HG03575 (cell line): ENCODE measurements around the gene KDM3B.
"Not testable (repeated sequence)": the region's sequence is repeated elsewhere in the genome, so short reads cannot be mapped to it uniquely, and the experiment has no call there.

Source experiments
- ATAC-seq: cut with Tn5 transposase; IDR thresholded peaks from one replicate; pipeline ENCODE4 v1.9.1; 2021; ENCODE audit not compliant: unreplicated experiment, insufficient number of reproducible peaks, low FRiP score; ENCODE audit errors: extremely low read depth

Gene KDM3B

DNA sequence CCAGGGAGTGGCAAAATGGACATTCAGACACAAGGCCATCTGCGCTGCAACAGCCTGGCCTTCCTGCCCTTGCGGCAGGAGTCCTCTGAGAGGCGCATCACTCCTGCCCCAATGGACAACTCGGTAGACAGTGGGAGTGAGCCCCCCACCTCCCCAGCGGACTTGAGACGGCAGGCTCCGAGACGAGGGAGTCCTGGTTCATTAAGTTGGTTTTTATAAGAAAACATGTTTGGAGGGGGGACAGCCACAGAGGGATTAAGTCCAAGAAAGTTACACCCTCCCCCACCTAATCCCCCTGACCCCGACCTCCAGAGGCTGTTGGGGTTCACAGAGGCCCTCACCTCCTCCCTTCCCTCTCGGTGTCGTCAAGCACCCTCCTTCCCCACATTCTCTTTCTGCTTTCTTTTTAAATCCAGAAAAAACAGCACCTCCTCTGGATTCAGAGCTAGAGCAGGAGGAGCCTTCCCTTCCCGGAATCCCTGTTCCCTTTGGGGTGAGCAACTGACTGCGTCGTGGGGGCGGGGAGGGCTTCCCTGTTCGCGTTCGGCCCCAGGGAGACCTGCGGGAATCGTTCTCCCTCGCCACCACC is 111.0 kb downstream of the KDM3B start:
- no peak for ATAC-seq

DNA sequence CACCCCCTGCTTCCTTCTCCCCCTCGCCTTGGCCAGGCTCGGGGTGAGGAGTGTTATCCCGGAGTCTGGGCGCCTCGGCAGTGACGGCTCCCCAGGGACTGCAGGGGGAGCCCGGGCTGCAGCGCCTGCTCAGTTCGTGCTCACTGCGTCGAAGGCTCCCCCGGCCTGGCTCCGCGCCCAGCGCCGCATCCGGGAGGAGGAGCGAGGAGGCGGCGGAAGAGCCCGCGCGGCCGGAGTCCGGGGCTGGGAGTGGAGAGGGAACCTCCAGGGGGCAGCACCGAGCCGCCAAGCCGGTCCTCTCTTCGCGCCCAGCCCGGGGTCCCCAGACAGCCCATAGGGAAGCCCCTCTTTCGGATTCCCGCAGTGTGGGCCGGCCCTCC is 111.5 kb downstream of the KDM3B start:
- ATAC-seq = no peak

DNA sequence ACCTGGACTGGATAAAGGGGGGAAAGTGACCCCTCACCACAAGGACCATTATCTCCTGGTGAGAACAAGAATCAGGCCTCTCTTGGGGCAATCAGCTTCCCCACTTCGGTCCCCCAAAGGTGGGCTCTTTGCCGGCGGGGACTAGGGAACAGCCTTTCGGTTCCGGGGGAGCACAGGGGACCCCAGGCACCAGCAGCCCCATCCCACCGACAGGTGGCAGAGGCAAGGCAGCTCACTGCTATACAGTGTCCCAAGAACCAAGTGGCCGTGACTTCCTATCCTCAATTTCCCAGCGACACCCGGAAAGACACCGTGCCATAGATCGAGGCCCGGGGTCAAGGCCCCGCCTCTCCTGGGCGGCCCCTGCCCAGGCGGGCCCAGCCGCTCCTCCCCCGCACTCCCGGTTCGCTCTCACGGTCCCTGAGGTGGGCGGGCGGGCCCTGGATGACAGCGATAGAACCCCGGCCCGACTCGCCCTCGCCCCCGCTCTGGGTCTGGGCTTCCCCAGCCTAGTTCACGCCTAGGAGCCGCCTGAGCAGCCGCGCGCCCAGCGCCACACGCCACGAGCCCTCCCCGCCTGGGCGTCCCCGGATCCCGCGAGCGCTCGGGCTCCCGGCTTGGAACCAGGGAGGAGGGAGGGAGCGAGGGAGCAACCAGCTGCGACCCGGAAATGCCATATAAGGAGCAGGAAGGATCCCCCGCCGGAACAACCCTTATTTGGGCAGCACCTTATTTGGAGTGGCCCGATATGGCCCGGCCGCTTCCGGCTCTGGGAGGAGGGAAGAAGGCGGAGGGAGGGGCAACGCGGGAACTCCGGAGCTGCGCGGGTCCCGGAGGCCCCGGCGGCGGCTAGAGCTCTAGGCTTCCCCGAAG is 112.1 kb downstream of the KDM3B start:
- ATAC-seq = peak; percentile 64

DNA sequence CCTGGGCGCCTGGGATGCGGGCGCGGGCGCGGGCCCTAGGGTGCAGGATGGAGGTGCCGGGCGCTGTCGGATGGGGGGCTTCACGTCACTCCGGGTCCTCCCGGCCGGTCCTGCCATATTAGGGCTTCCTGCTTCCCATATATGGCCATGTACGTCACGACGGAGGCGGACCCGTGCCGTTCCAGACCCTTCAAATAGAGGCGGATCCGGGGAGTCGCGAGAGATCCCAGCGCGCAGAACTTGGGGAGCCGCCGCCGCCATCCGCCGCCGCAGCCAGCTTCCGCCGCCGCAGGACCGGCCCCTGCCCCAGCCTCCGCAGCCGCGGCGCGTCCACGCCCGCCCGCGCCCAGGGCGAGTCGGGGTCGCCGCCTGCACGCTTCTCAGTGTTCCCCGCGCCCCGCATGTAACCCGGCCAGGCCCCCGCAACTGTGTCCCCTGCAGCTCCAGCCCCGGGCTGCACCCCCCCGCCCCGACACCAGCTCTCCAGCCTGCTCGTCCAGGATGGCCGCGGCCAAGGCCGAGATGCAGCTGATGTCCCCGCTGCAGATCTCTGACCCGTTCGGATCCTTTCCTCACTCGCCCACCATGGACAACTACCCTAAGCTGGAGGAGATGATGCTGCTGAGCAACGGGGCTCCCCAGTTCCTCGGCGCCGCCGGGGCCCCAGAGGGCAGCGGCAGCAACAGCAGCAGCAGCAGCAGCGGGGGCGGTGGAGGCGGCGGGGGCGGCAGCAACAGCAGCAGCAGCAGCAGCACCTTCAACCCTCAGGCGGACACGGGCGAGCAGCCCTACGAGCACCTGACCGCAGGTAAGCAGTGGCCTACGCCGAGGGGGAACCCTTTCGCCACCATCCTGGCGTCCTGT is 113.0 kb downstream of the KDM3B start, which contains the start of gene EGR1:
Gene EGR1 (plus strand): TSS at position 219 of the 864 bp plus-strand sequence. CDS start 283 bp downstream, at position 502.
- peak; percentile 20 for ATAC-seq

DNA sequence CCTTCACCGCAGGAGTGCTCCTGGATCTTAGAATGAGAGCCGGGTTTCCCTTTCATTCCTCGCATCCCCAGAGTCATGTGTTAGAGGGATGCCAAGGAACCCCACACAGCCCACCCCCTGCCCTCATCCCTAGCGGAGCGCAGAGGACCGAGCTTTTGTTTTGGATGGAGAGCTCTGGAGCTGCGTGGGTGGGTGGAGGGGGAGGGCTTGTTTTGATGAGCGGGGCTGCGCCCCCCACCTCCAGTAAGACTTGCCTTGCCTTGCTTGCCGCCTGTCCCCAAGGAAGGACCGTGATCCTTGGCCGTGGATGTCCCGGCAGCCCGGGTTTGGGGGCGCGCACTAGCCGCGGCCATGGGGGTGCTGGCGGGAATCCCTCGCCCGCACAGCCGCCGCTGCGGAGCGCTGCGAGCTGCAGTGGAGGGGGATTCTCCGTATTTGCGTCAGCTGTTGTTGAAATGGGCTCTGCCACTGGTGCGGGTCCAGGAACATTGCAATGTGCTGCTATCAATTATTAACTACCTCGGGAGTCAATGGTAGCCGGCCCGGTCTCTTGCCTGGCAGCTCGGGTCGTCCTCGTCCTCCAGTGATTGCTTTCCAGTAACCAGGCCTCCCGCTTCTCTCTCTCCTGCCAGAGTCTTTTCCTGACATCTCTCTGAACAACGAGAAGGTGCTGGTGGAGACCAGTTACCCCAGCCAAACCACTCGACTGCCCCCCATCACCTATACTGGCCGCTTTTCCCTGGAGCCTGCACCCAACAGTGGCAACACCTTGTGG is 113.8 kb downstream of the KDM3B start:
- no peak for ATAC-seq

DNA sequence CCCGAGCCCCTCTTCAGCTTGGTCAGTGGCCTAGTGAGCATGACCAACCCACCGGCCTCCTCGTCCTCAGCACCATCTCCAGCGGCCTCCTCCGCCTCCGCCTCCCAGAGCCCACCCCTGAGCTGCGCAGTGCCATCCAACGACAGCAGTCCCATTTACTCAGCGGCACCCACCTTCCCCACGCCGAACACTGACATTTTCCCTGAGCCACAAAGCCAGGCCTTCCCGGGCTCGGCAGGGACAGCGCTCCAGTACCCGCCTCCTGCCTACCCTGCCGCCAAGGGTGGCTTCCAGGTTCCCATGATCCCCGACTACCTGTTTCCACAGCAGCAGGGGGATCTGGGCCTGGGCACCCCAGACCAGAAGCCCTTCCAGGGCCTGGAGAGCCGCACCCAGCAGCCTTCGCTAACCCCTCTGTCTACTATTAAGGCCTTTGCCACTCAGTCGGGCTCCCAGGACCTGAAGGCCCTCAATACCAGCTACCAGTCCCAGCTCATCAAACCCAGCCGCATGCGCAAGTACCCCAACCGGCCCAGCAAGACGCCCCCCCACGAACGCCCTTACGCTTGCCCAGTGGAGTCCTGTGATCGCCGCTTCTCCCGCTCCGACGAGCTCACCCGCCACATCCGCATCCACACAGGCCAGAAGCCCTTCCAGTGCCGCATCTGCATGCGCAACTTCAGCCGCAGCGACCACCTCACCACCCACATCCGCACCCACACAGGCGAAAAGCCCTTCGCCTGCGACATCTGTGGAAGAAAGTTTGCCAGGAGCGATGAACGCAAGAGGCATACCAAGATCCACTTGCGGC is 114.6 kb downstream of the KDM3B start:
- no peak for ATAC-seq

DNA sequence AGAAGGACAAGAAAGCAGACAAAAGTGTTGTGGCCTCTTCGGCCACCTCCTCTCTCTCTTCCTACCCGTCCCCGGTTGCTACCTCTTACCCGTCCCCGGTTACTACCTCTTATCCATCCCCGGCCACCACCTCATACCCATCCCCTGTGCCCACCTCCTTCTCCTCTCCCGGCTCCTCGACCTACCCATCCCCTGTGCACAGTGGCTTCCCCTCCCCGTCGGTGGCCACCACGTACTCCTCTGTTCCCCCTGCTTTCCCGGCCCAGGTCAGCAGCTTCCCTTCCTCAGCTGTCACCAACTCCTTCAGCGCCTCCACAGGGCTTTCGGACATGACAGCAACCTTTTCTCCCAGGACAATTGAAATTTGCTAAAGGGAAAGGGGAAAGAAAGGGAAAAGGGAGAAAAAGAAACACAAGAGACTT is 115.2 kb downstream of the KDM3B start:
- ATAC-seq = no peak

DNA sequence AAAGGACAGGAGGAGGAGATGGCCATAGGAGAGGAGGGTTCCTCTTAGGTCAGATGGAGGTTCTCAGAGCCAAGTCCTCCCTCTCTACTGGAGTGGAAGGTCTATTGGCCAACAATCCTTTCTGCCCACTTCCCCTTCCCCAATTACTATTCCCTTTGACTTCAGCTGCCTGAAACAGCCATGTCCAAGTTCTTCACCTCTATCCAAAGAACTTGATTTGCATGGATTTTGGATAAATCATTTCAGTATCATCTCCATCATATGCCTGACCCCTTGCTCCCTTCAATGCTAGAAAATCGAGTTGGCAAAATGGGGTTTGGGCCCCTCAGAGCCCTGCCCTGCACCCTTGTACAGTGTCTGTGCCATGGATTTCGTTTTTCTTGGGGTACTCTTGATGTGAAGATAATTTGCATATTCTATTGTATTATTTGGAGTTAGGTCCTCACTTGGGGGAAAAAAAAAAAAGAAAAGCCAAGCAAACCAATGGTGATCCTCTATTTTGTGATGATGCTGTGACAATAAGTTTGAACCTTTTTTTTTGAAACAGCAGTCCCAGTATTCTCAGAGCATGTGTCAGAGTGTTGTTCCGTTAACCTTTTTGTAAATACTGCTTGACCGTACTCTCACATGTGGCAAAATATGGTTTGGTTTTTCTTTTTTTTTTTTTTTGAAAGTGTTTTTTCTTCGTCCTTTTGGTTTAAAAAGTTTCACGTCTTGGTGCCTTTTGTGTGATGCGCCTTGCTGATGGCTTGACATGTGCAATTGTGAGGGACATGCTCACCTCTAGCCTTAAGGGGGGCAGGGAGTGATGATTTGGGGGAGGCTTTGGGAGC is 115.9 kb downstream of the KDM3B start:
- no peak for ATAC-seq

DNA sequence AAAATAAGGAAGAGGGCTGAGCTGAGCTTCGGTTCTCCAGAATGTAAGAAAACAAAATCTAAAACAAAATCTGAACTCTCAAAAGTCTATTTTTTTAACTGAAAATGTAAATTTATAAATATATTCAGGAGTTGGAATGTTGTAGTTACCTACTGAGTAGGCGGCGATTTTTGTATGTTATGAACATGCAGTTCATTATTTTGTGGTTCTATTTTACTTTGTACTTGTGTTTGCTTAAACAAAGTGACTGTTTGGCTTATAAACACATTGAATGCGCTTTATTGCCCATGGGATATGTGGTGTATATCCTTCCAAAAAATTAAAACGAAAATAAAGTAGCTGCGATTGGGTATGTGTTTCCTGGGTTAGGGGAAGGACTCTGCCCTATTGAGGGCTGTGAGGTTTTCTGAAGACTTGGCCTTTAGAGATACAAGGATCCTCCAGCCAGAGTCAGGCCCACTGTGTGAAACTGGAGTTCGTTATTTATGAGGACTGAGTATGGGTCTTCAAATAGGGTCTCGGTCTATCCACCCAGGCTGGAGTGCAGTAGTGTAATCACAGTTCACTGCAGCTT is 116.6 kb downstream of the KDM3B start:
- no peak for ATAC-seq

- ATAC-seq = no peak
Observed at GRCh38 chr5:138469540-138470321, 117.2 kb downstream of the KDM3B start.

DNA sequence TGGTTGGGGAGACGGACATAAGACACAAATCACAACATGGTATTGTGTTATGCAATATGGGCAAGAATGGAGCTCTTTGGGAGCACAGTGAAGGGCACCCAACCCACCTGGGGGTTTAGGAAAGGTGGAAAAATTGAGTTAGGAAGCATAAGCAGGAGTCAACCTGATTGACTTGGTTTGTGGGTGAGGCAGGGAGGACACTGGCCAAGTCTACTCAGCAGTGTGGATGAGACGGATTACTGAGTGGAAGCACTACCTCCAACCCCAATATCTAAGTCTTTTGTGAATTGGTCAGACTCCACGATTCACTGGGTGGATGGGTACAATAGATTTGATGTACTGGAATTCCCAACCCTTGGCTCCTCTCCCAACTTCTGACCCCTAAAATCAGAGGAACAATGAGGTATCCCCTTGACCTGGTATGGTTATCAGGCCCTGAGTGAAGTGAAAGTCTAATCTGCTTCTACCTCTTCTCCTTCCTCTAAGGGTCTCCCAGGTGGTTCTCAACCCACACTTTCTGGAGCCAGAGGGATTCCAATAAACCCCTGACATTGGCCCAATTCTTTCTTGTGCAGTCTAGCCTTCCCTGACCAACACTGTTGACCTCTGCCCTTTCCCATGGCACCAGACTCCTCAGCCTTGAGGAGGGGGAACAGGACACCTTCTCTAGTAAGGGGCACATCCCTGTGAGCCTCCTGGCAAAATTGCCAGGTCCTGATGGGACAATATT is 118.0 kb downstream of the KDM3B start:
- no peak for ATAC-seq

- no peak for ATAC-seq
Observed at GRCh38 chr5:138471052-138471361, 118.5 kb downstream of the KDM3B start.

GRCh38 chr5:138472353-138472752 is 119.9 kb downstream of the KDM3B start:
- ATAC-seq = no peak

- not testable (repeated sequence) for ATAC-seq
Observed at GRCh38 chr5:138473151-138473550, 120.7 kb downstream of the KDM3B start.

DNA sequence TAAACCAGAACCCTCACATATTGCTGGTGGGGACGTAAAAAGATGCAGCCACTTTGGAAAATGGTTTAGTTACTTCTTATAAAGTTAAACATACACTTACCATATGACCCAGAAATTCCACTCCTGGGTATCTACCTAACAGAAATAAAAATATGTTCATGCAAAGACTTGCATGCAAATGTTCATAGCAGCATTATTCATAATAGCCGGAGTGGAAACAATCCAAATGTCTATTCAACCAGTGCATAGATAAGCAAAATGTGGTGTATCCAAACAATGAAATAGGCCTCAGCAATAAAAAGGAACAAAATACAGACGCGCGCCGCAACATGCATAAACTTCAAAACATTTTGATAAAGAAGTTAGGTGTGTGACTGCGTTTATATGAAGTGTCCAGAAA is 124.4 kb downstream of the KDM3B start:
- ATAC-seq = no peak

- no peak for ATAC-seq
Observed at GRCh38 chr5:138482638-138483037, 130.2 kb downstream of the KDM3B start.
